Mesangial cell (primary cell): Measurements from ENCODE around the gene MYDGF. TPM values are rescaled to one million over a fixed set of nuclear protein-coding genes. Genes with fewer than 3 reads are reported as not detected.

Source experiments
- total RNA-seq: library from RNA; depleted of rRNA; stranded (reverse); fragments of >200 nt; gene quantifications from 2 replicates; pipeline ENCODE4 v1.2.3, GENCODE V29; 2015

The MYDGF gene
- total RNA-seq, result 129 and 171 TPM in 2 replicates

GRCh38 chr19:4669723-4670480 lies at the start of gene MYDGF:
Gene MYDGF, minus strand, starts transcription at chr19:4670342. Its CDS starts 8 bp downstream, at chr19:4670334.

GRCh38 chr19:4638828-4639530 lies 31.2 kb downstream of the MYDGF start, which contains the start of gene TNFAIP8L1:
Gene TNFAIP8L1, plus strand, starts transcription at chr19:4639516. Its CDS starts 12,354 bp downstream, at chr19:4651870.

Other genes with a start within 250 kb of the MYDGF start
- gene UBXN6, start 212.5 kb downstream of the MYDGF start, total RNA-seq, result 114 and 193 TPM in 2 replicates
- gene HDGFL2, start 198.0 kb downstream of the MYDGF start, total RNA-seq, result 66.5 and 69.6 TPM in 2 replicates
- 0.13 TPM in 1 of 2 replicates, not detected in the other for gene PLIN4, start 151.9 kb downstream of the MYDGF start, total RNA-seq
- gene PLIN5, start 135.1 kb downstream of the MYDGF start, total RNA-seq, result not detected in 2 replicates
- under 0.01 TPM in 1 of 2 replicates, not detected in the other for gene LRG1, start 130.3 kb downstream of the MYDGF start, total RNA-seq
- gene SEMA6B, start 110.7 kb downstream of the MYDGF start, total RNA-seq, result 0.49 and 3.3 TPM in 2 replicates
- gene TNFAIP8L1, start 30.8 kb downstream of the MYDGF start, total RNA-seq, result 3.3 and 10.8 TPM in 2 replicates
- gene DPP9, start 53.5 kb upstream of the MYDGF start, total RNA-seq, result 57.8 and 127 TPM in 2 replicates
- 14.7 and 15.1 TPM in 2 replicates for gene FEM1A, start 121.4 kb upstream of the MYDGF start, total RNA-seq
- 7.7 and 9.1 TPM in 2 replicates for gene TICAM1, start 161.4 kb upstream of the MYDGF start, total RNA-seq
- 234 and 242 TPM in 2 replicates for gene PLIN3, start 197.3 kb upstream of the MYDGF start, total RNA-seq
- gene ARRDC5, start 232.6 kb upstream of the MYDGF start, total RNA-seq, result not detected in 2 replicates
- 18.3 and 131 TPM in 2 replicates for gene UHRF1, start 239.2 kb upstream of the MYDGF start, total RNA-seq